Upper lobe of left lung (tissue), 4 donors: ENCODE results near the gene SECTM1.

Experiments
- POLR2A ChIP-seq, 4 donors: fragments of 450-650 bp; IDR thresholded peaks; one replicate each; pipeline ENCODE4 v1.5.1; 2016 to 2017; ENCODE audit warnings: antibody characterized with exemption in 4 of 4, mild to moderate bottlenecking in 2 of 4
- TF ChIP-seq, protein P1 (sequence below), 6 experiments: fragments of 450-650 bp in 4 of 6; fragments of 200-600 bp in 2 of 6; sonication (generic) in 2 of 6; IDR thresholded peaks; one replicate each; pipeline ENCODE4 v1.5.1; 2016 to 2019; ENCODE audit warnings: antibody characterized with exemption in 6 of 6

DNA sequence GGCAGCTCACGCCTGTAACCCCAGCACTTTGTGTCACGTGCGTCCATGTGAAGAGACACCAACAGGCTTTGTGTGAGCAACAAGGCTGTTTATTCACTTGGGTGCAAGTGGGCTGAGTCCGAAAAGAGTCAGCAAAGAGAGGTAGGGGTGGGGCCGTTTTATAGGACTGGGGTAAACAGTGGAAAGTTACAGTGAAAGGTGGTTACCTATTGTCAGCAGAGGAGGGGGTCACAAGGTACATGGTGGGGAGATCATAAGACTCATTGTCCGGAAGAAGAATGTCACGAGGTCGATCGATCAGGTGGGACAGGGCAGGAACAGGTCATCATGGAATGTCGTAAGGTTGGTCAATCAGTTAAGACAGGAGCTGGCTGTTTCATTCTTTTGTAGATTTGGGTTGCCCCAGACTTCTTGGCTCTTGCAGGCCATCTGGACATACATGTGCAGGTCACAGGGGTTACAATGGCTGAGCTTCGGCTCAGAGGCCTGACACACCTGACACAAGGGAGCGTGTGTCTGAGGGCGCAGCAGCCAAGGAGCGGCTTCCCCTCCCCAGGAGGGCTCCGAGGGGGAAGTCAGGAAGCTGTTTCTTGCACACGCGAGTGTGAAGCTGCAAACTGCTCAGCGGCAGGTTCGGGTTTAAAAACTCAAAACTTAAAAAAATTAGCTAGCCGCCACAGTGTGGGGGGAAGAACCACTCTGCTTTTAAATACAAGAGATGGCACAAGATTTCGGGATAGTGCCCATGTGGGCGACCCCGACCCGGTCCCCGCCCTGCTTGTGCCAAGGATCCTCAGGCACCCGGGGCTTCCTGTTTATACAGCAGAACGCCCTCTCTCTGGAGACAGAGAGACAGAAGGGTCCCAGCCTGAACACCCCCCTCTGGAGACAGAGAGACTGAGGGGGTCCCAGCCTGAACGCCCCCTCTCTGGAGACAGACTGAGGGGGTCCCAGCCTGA is 13.1 kb upstream of the SECTM1 start:
- TF ChIP-seq, protein P1, sequence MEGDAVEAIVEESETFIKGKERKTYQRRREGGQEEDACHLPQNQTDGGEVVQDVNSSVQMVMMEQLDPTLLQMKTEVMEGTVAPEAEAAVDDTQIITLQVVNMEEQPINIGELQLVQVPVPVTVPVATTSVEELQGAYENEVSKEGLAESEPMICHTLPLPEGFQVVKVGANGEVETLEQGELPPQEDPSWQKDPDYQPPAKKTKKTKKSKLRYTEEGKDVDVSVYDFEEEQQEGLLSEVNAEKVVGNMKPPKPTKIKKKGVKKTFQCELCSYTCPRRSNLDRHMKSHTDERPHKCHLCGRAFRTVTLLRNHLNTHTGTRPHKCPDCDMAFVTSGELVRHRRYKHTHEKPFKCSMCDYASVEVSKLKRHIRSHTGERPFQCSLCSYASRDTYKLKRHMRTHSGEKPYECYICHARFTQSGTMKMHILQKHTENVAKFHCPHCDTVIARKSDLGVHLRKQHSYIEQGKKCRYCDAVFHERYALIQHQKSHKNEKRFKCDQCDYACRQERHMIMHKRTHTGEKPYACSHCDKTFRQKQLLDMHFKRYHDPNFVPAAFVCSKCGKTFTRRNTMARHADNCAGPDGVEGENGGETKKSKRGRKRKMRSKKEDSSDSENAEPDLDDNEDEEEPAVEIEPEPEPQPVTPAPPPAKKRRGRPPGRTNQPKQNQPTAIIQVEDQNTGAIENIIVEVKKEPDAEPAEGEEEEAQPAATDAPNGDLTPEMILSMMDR (IDR thresholded peaks at IDR 0.05) = no peak
- no peak for TF ChIP-seq POLR2A (IDR thresholded peaks at IDR 0.05)
